ENCODE data around the gene L3MBTL2. TPM values are rescaled to one million over a fixed set of nuclear protein-coding genes. Genes with fewer than 3 reads are reported as not detected.

Gene L3MBTL2
- total RNA-seq, 1 experiment from 2014 or later: 24.7 TPM

- Histone ChIP-seq H3K4me1 (ENCODE audit: control insufficient read depth in 1 of 2, insufficient read depth in 2 of 2, low read length in 2 of 2) (peaks cover 3 to 5% of the 10 kb centered on the region in 2 experiments; a peak in 2 of 4 replicates), H3K79me2 (ENCODE audit: insufficient read depth, low read length) (no peaks in the 10 kb centered on the region), H3K9me3 (ENCODE audit: control insufficient read depth in 1 of 2, insufficient read depth in 1 of 2, low read depth in 1 of 2, low read length in 2 of 2) (no peaks in the 10 kb centered on the region), H3K27me3 (ENCODE audit: insufficient read depth, low read length) (no peaks in the 10 kb centered on the region), H2AFZ (ENCODE audit: low read depth, low read length, poor library complexity, severe bottlenecking) (no peak overlapping the region), H3K4me2 (ENCODE audit: low read length) (no peak overlapping the region), H3K4me3 (replicated peaks in 1 of 2; ENCODE audit: low read depth in 1 of 2, low read length in 2 of 2) (no peak overlapping the region), H3K36me3 (ENCODE audit: control insufficient read depth in 1 of 2, insufficient read depth in 2 of 2, low read length in 2 of 2) (no peaks in the 10 kb centered on the region; a peak in 1 of 4 replicates), H3K9me2 (ENCODE audit: insufficient read depth) (no peaks in the 10 kb centered on the region), H4K20me1 (ENCODE audit: insufficient read depth) (no peaks in the 10 kb centered on the region), H3K9ac (ENCODE audit: low read length) (no peak overlapping the region), H3K27ac (ENCODE audit: low read depth, low read length) (no peak overlapping the region)
- BruUV-seq (replicated peaks): no TSS peak
- RAD21 ChIA-PET (ENCODE audit: low non-redundant PET in 1 of 2, low total read pairs in 2 of 2, uncharacterized antibody in 2 of 2, unreplicated experiment in 2 of 2): no interaction called here
- POLR2A ChIA-PET: no interaction called here
- CTCF ChIA-PET: no interaction called here
- no peak for TF ChIP-seq YY1 (IDR thresholded peaks at IDR 0.05; ENCODE audit: extremely low read depth, insufficient replicate concordance, low read depth, low read length)
- no peak for TF ChIP-seq ZBTB33 (IDR thresholded peaks at IDR 0.05; ENCODE audit: extremely low read depth, insufficient replicate concordance, low read length)
- no peak for TF ChIP-seq POLR2A (IDR thresholded peaks at IDR 0.05; ENCODE audit: borderline replicate concordance, extremely low read depth, insufficient read depth, insufficient read length)
- no peak for TF ChIP-seq ZNF274 (IDR thresholded peaks at IDR 0.05; ENCODE audit: low read depth, low read length)
- TF ChIP-seq, protein P1, sequence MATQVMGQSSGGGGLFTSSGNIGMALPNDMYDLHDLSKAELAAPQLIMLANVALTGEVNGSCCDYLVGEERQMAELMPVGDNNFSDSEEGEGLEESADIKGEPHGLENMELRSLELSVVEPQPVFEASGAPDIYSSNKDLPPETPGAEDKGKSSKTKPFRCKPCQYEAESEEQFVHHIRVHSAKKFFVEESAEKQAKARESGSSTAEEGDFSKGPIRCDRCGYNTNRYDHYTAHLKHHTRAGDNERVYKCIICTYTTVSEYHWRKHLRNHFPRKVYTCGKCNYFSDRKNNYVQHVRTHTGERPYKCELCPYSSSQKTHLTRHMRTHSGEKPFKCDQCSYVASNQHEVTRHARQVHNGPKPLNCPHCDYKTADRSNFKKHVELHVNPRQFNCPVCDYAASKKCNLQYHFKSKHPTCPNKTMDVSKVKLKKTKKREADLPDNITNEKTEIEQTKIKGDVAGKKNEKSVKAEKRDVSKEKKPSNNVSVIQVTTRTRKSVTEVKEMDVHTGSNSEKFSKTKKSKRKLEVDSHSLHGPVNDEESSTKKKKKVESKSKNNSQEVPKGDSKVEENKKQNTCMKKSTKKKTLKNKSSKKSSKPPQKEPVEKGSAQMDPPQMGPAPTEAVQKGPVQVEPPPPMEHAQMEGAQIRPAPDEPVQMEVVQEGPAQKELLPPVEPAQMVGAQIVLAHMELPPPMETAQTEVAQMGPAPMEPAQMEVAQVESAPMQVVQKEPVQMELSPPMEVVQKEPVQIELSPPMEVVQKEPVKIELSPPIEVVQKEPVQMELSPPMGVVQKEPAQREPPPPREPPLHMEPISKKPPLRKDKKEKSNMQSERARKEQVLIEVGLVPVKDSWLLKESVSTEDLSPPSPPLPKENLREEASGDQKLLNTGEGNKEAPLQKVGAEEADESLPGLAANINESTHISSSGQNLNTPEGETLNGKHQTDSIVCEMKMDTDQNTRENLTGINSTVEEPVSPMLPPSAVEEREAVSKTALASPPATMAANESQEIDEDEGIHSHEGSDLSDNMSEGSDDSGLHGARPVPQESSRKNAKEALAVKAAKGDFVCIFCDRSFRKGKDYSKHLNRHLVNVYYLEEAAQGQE (IDR thresholded peaks at IDR 0.05; ENCODE audit: low read depth): no peak
- TF ChIP-seq ZFX (IDR thresholded peaks at IDR 0.05): no peak
- no peak for TF ChIP-seq POLR2AphosphoS5 (IDR thresholded peaks at IDR 0.05; ENCODE audit: low read depth, low read length)
- TF ChIP-seq FOSL1 (IDR thresholded peaks at IDR 0.05; ENCODE audit: low read depth): no peak
- no peak for TF ChIP-seq SIN3A (IDR thresholded peaks at IDR 0.05; ENCODE audit: low read depth)
- intact Hi-C loops (cut with micrococcal nuclease): no loop called here
- no peak for DNase-seq (ENCODE audit: low read depth, low spot score)
- ATAC-seq: no peak
Measured at GRCh38 chr22:41231369-41231768, 26.3 kb downstream of the L3MBTL2 start.

Data from HCT116 (cell line).